ENCODE data around the gene MCC. TPM values are rescaled to one million over a fixed set of nuclear protein-coding genes. Genes with fewer than 3 reads are reported as not detected.

MCC gene
- total RNA-seq, 2 donors from 2014 or later: 4.3 TPM

DNA sequence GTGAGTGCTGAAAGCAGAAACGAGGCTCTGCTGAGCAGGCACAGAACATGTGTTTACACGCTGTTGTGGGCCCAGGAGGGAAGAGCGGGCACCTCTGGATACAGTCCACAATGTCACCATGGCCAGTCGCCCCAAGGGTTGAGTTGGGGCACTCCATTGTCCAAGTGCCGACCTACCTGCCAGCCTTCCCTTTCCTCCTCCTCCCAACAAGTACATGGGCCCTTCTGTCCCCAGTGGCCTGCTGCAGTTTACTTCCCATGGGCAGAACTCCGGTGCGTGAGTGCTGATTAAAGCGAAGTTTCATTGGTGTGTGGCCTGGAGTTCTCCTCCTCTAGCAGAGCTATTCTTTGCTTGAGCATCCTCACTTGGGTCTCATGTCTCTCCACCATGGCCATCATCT, 461.2 kb downstream of the MCC start:
- ATAC-seq (replicated peaks): no peak
- Mint-ChIP-seq H3K9me3 (no peaks in the 10 kb centered on the region), H3K27me3 (no peaks in the 10 kb centered on the region), H3K36me3 (ENCODE audit: low read depth) (peaks cover 49% of the 10 kb centered on the region), H3K4me3 (no peak overlapping the region), H3K27ac (no peak overlapping the region), H3K4me1 (peaks cover 9% of the 10 kb centered on the region)

DNA sequence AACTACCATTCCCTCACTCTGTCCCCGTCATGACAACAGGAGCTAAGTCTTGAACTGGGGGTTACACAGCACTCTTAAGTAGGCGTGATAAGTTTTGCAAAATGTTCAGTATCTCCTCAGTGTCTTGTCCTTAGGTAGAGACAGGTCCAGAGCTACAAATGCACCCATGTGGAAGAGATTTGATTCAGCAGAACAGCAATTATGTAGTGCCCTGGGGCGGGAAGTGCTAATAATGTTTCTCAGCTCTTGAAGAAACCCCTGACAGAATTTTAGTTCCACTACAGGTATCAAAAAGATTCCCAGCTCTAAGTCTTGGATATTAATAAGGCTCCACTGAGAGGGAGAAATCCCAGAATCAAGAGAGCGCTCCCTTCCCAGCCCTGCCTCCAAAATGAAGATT, 462.0 kb downstream of the MCC start:
- H3K27ac Mint-ChIP-seq: no peak overlapping the region
- no peaks in the 10 kb centered on the region for H3K9me3 Mint-ChIP-seq
- H3K4me3 Mint-ChIP-seq: no peak overlapping the region
- no peak for ATAC-seq (replicated peaks)
- H3K36me3 Mint-ChIP-seq (ENCODE audit: low read depth): peaks cover 50% of the 10 kb centered on the region
- no peaks in the 10 kb centered on the region for H3K27me3 Mint-ChIP-seq
- peaks cover 9% of the 10 kb centered on the region for H3K4me1 Mint-ChIP-seq

DNA sequence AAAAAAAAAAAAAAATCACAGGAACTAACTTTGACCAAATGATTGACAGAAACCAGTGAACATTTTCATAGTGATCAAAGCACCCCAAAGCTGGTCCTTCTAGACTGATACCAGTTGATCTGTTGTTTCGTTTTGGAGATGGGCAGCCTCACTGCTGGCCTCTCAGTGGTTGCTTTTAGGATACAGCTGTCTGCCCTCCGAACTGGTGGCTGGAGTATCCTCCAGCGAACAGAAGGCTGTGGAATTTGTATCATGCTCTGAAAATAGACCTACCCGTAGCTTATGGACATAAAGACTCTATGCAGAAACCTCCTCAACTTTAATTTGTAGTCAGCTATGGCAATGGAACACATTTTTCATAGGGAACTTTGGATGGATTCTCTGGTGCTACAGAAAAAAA, 462.7 kb downstream of the MCC start:
- no peak overlapping the region for H3K27ac Mint-ChIP-seq
- H3K4me3 Mint-ChIP-seq: no peak overlapping the region
- H3K36me3 Mint-ChIP-seq (ENCODE audit: low read depth): peaks cover 56% of the 10 kb centered on the region
- H3K9me3 Mint-ChIP-seq: no peaks in the 10 kb centered on the region
- ATAC-seq (replicated peaks): no peak
- peaks cover 11% of the 10 kb centered on the region for H3K4me1 Mint-ChIP-seq
- no peaks in the 10 kb centered on the region for H3K27me3 Mint-ChIP-seq

DNA sequence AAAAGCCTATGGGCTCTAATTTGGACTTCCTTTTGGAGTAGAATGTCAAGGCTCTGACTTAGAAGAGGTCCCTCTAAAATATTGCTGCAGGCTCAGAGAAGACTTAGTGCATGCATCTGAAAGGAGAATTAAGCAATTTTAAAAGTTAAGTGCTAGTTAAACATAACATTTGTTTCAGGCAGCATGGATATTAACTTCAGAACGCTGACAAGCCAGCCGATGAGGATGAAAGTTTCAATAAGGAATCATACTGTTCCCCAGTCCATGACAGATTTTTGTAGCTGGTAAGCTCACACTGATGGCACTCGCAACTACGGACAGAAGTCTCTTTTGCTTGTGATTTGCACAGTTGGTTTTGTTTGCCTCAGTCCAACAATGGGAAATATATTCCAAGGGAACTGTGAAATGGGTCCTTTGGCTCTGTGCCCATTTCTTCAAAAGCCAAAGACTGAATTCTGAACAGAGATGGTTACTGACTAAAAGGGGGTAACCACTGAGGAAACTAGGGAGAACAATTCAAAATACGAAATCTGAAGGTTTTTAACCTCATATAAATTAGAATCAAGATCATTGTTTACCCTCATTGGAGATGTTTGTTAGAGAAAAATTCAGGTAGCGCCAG, 464.1 kb downstream of the MCC start:
- peaks cover 69% of the 10 kb centered on the region for H3K36me3 Mint-ChIP-seq (ENCODE audit: low read depth)
- H3K27me3 Mint-ChIP-seq: no peaks in the 10 kb centered on the region
- no peaks in the 10 kb centered on the region for H3K9me3 Mint-ChIP-seq
- H3K27ac Mint-ChIP-seq: peak overlapping the region; percentile 30
- peaks cover 17% of the 10 kb centered on the region for H3K4me1 Mint-ChIP-seq
- ATAC-seq (replicated peaks): no peak
- no peak overlapping the region for H3K4me3 Mint-ChIP-seq

DNA sequence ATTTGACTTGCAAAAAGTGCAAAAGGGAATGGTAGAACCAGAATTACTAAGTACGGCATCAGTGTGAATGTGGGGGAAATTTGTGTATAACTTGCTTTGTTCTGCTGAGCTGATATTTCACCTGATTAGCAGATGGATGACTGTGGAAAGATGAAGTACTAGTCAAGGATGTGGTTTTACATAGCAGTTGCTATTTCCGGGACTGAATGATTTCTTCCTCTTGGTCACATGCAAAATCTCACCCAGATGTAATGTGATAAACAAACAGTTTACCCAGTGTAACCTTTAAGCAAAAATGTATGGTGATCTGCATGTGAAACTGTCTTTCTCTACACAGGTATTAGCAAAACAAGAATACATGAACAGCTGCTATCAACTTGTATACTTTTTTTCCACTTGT, 465.6 kb downstream of the MCC start:
- H3K9me3 Mint-ChIP-seq: no peaks in the 10 kb centered on the region
- H3K4me1 Mint-ChIP-seq: peaks cover 28% of the 10 kb centered on the region
- H3K4me3 Mint-ChIP-seq: peak overlapping the region; percentile 34
- peak overlapping the region; percentile 58 for H3K27ac Mint-ChIP-seq
- peak; percentile 44 for ATAC-seq (replicated peaks)
- peaks cover 78% of the 10 kb centered on the region for H3K36me3 Mint-ChIP-seq (ENCODE audit: low read depth)
- H3K27me3 Mint-ChIP-seq: no peaks in the 10 kb centered on the region

DNA sequence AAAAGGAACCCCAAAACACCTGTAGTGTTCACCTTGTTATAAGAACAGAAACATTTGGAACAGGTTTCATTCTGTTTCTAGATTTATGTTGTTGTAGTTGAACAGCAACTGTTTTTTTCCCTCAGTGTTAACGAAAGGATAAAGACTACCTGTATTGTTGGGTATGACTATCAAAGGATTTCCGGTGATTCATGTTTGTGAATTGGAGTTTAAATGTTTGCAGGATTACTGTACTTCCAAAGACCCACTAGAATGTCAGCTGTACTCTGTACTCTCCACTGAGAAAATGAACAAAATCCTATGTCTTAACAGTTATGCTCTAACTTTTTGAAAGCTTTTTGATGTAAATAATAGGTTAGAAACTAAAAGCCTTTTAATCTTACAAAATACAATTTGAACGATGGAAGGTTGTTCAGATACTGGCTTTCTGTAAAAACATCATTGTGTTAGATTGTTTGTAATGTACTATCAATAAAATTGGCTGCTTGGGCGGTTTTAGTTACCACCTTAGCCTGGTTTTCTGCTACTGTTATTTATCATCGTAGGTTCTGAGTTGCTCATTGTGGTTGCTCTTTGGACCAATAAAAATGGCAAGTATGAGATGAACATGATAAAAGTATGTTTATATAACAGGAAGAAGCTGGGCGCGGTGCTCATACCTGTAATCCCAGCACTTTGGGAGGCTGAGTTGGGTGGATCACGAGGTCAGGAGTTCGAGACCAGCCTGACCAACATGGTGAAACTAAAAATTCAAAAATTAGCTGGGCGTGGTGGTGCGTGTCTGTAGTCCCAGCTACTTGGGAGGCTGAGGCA, 467.6 kb downstream of the MCC start:
- H3K36me3 Mint-ChIP-seq (ENCODE audit: low read depth): peaks cover 79% of the 10 kb centered on the region
- peaks cover 28% of the 10 kb centered on the region for H3K4me1 Mint-ChIP-seq
- H3K27me3 Mint-ChIP-seq: no peaks in the 10 kb centered on the region
- peak overlapping the region; percentile 54 for H3K4me3 Mint-ChIP-seq
- no peaks in the 10 kb centered on the region for H3K9me3 Mint-ChIP-seq
- H3K27ac Mint-ChIP-seq: peak overlapping the region; percentile 85
- ATAC-seq (replicated peaks): peak; percentile 87

DNA sequence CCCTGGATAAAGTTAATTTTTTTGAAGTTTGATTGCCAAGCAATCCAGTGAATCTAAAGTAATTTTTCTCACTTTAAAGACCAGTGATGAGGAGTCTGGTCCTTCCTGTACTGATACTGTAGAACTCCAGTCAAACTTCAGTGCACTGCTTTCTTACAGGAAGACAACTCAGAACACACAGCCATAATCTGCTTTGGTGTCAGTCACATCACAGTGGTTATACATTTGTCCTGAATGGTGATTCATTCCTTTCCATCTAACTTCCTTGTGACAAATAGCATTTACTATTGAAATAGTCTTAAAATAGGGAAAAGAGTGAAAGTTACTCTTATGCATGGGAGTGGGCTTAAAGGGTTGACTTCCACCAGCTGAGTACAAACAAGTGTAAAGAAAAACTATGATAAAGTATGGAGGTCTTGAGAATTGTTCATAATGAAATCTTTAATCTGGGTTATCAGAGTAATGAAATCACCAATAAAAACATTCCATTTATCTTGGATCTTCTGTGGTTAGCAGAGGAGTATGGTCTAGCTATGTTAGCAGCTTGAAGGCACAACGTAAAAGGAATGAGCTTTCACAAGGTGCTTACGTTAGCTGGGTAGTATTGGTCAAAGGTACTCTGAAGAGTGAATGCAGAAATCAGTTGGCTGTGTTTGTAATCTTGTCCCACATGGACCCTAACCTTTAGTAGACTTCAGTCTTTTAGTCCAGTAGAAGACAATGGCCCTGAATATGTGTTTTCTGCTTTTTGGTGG, 470.2 kb downstream of the MCC start:
- ATAC-seq (replicated peaks): peak; percentile 37
- Mint-ChIP-seq H3K9me3 (no peaks in the 10 kb centered on the region), H3K27ac (no peak overlapping the region), H3K27me3 (no peaks in the 10 kb centered on the region), H3K4me1 (peaks cover 28% of the 10 kb centered on the region), H3K4me3 (no peak overlapping the region), H3K36me3 (ENCODE audit: low read depth) (peaks cover 87% of the 10 kb centered on the region)

DNA sequence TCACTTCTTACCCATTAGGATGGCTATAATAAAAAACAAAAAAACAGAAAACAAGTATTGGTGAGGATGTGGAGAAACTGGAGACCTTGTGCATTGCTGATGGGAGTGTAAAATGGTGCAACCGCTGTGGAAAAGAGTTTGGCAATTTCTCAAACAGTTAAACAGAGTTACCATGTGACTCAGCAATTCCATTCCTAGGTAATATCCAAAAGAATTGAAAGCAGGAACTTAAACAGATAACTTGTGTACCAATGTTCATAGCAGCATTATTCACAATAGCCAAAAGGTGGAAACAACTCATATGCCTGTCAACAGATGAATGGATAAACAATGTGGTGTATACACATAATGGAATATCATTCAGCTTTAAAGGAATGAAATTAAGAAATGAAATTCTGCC, 482.8 kb downstream of the MCC start:
- ATAC-seq (replicated peaks): no peak
- no peaks in the 10 kb centered on the region for H3K9me3 Mint-ChIP-seq
- H3K36me3 Mint-ChIP-seq (ENCODE audit: low read depth): peaks cover 91% of the 10 kb centered on the region
- H3K4me1 Mint-ChIP-seq: peaks cover 5% of the 10 kb centered on the region
- no peak overlapping the region for H3K27ac Mint-ChIP-seq
- no peak overlapping the region for H3K4me3 Mint-ChIP-seq
- no peaks in the 10 kb centered on the region for H3K27me3 Mint-ChIP-seq

DNA sequence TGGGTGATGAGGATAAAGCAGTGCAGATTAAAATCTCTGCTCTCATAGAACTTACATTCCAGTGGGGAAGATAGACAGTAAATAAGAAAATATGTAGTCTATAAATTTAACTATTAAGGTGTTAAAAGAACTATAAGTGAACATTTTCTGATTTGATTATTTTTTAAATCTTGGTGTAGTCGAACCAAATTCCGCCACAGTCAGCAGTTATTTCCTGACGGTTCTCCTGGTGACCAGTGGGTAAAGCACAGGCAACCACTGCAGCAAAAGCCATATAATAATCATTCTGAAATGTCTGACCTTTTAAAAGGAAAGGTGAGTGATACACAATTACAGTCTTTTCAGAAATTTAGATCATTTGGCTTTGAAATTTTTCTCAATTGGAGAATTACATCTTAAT, 484.5 kb downstream of the MCC start:
- Mint-ChIP-seq H3K9me3 (no peaks in the 10 kb centered on the region), H3K27me3 (no peaks in the 10 kb centered on the region), H3K36me3 (ENCODE audit: low read depth) (peaks cover 91% of the 10 kb centered on the region), H3K27ac (no peak overlapping the region), H3K4me1 (peaks cover 5% of the 10 kb centered on the region), H3K4me3 (no peak overlapping the region)
- no peak for ATAC-seq (replicated peaks)

DNA sequence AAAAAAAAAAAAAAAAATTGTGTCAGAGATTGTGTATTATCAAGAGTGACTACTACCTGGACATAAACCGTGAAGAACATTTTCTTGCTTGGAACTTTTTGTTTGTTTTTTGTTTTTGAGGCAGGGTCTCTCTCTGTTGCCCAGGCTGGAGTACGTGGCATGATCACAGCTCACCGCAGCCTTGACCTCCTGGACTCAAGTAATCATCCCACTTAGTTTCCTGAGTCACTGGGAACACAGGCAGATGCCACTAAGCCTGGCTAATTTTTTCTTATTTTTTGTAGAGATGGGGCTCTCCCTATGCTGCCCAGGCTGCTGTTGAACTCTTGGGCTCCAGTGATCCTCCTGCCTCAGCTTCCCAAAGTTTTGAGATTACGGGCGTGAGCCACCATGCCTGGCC, 485.8 kb downstream of the MCC start:
- Mint-ChIP-seq H3K9me3 (no peaks in the 10 kb centered on the region), H3K4me3 (no peak overlapping the region), H3K27me3 (no peaks in the 10 kb centered on the region), H3K27ac (no peak overlapping the region), H3K4me1 (peaks cover 5% of the 10 kb centered on the region), H3K36me3 (ENCODE audit: low read depth) (peaks cover 91% of the 10 kb centered on the region)
- no peak for ATAC-seq (replicated peaks)

DNA sequence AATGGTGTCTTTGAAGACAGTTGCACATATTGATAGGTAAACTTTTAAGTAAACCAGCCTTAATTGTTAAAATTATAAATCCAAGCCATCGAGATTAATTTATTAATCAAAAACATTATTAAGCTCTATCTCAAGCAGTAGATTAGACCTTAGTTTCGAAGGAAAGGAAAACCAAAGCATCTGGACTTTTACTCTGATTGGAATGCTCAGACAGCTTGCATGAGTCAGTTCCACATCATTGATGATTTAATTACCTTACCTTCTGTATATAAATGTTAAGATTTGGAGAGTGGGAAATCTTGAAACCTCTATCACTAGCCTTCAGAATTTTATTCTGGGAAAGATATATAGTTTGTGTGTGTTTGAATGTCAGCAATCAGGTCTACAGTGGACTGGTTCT, 487.8 kb downstream of the MCC start:
- H3K4me3 Mint-ChIP-seq: no peak overlapping the region
- peaks cover 99% of the 10 kb centered on the region for H3K36me3 Mint-ChIP-seq (ENCODE audit: low read depth)
- H3K27ac Mint-ChIP-seq: no peak overlapping the region
- ATAC-seq (replicated peaks): no peak
- H3K9me3 Mint-ChIP-seq: no peaks in the 10 kb centered on the region
- no peaks in the 10 kb centered on the region for H3K27me3 Mint-ChIP-seq
- peaks cover 5% of the 10 kb centered on the region for H3K4me1 Mint-ChIP-seq

DNA sequence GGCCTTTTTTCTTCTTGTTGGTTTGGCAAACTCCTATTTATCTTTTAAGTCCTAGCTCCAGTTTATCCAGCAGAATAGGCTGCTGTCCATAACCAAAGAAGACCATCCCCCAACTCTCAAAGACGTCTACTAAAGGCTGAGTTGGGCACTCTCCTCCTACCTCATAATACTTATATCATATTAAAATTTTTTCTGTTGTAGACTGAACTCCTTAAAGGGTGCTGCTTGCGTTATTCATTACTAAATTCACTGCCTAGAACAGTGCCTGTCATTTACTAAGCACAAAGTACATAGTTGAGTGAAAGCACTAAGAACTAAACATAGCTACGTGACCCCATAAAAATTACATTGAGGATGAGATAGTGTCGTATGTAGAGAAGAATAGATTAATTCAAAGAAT, 490.0 kb downstream of the MCC start:
- Mint-ChIP-seq H3K36me3 (ENCODE audit: low read depth) (peaks cover 99% of the 10 kb centered on the region), H3K27me3 (no peaks in the 10 kb centered on the region), H3K4me3 (no peak overlapping the region), H3K4me1 (peaks cover 10% of the 10 kb centered on the region), H3K27ac (no peak overlapping the region), H3K9me3 (no peaks in the 10 kb centered on the region)
- ATAC-seq (replicated peaks): no peak

DNA sequence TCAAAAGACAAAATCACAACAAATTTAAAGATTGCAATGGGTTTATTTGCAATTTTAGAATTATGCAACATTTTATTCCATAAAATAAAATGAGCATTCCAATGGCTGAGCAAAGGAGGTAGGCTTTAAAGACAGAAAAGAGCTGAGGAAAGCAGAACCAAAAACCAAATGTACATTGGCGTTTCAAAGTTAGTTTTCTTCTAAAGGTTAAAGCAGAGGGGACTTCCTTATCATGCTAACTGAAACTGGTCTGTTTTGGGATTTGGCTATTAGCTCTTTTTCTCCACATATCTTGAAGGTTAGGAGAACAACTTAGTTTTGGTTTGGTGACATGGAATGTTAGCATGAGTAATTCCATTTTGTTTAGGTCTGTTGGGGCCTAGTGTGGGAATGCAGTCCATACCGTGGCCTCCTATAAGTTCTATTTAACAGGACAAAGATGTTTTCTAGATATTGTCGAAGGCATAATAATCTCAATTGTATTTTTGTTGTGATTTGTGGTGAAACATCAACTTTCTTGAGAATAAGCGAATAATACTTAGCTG, 491.4 kb downstream of the MCC start:
- H3K4me1 Mint-ChIP-seq: peaks cover 15% of the 10 kb centered on the region
- no peaks in the 10 kb centered on the region for H3K9me3 Mint-ChIP-seq
- H3K27me3 Mint-ChIP-seq: no peaks in the 10 kb centered on the region
- no peak for ATAC-seq (replicated peaks)
- H3K4me3 Mint-ChIP-seq: no peak overlapping the region
- peaks cover 99% of the 10 kb centered on the region for H3K36me3 Mint-ChIP-seq (ENCODE audit: low read depth)
- no peak overlapping the region for H3K27ac Mint-ChIP-seq

DNA sequence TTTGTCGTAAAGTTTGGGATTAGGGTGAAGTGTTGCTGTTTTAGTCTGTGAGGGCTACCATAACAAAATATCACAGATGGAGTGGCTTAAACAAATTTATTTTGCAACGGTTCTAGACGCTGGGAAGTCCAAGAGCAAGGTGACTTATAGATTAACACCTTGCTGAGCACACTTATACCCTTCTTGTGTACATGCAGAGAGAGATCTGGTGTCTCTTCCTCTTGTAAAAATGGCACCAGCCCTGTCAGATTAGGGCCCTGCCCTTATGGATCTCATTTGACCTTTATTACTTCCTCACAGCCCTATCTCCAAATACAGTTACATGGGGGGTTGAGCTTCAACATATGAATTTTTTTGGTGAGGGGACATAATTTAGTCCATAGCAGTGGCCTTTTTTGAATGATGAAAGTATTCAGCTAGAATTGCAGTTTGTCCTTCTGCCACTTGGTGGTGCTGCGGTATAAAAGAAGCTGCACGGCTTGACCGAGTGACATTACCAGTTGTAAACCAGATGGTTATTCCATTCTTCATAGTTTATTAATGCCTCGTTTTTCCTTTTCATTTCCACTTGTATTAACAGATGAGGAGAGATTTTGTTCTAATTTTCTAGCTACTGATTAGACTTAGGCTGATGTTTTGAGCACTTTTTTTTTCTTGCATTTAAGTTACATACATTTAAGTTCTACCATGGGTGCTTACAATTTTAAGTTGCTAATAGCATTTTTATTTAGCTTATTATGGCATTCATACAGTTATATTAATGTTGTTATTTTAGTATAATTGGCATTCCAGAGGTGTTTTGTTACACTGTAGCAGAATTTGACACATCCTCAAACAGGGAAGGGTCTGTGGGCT, 492.3 kb downstream of the MCC start:
- ATAC-seq (replicated peaks): peak; percentile 68

More for the DNA sequence above, 492.3 kb downstream of the MCC start:
- peaks cover 19% of the 10 kb centered on the region for H3K4me1 Mint-ChIP-seq
- peaks cover 99% of the 10 kb centered on the region for H3K36me3 Mint-ChIP-seq (ENCODE audit: low read depth)
- H3K27me3 Mint-ChIP-seq: no peaks in the 10 kb centered on the region
- H3K9me3 Mint-ChIP-seq: no peaks in the 10 kb centered on the region
- no peak overlapping the region for H3K4me3 Mint-ChIP-seq
- H3K27ac Mint-ChIP-seq: no peak overlapping the region
